Glomerular endothelial cell (primary cell): Measurements from ENCODE around the gene TAL1. TPM values are rescaled to one million over a fixed set of nuclear protein-coding genes. Genes with fewer than 3 reads are reported as not detected.

Experiments used
- DNase-seq: peaks from one replicate; pipeline ENCODE4 v3.0.0-alpha.2; 2011; ENCODE audit warnings: low read depth, low spot score; ENCODE audit errors: extremely low read depth
- total RNA-seq: library from RNA; depleted of rRNA; stranded (reverse); fragments of >200 nt; gene quantifications from 2 replicates; pipeline ENCODE4 v1.2.3, GENCODE V29; 2015

Gene TAL1
- total RNA-seq, 1 donor from 2014 or later = 23.2 TPM

DNA sequence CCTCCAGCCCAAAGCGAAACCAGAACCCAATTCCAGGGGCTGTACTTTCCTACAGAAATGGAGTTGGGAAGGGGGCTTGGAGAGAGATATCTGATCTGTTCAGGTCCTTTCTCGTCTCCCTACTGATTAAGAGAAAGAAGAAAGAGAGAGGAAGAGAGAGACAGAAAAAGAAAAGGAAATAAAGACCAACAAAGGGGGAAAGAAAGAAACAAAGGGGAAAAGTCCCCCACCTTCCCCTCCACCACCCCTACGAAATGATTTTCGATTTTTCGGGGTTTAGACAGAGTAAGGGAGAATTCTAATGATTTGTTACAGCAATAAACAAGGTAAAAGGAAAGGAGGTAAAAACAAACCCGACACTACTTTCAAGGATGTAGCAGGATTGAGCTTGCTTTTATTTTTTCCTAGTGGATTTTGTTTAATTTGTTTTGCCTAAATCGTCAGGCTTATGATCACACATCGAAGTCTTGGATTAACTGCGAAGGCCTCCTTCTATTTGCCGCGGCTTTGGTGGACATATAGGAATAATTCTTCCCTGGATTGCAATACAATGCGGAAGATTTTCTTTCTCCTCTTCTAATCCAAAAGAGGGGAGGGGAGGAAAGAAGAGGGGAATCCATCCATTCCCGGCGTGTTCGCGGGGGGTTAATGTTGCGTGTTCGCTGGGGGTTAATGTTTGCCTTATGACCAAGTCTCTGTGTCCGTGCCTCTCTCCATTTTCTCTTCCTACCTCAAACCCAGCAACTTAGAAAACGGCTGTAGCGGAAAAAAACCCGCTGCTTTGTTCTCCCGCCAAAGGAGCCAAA, 1.9 kb downstream of the TAL1 start:
- DNase-seq = no peak

- DNase-seq = no peak
Measured at GRCh38 chr1:47229031-47229885, 2.8 kb downstream of the TAL1 start.

- no peak for DNase-seq
Measured at GRCh38 chr1:47228644-47229030, 3.4 kb downstream of the TAL1 start.

DNA sequence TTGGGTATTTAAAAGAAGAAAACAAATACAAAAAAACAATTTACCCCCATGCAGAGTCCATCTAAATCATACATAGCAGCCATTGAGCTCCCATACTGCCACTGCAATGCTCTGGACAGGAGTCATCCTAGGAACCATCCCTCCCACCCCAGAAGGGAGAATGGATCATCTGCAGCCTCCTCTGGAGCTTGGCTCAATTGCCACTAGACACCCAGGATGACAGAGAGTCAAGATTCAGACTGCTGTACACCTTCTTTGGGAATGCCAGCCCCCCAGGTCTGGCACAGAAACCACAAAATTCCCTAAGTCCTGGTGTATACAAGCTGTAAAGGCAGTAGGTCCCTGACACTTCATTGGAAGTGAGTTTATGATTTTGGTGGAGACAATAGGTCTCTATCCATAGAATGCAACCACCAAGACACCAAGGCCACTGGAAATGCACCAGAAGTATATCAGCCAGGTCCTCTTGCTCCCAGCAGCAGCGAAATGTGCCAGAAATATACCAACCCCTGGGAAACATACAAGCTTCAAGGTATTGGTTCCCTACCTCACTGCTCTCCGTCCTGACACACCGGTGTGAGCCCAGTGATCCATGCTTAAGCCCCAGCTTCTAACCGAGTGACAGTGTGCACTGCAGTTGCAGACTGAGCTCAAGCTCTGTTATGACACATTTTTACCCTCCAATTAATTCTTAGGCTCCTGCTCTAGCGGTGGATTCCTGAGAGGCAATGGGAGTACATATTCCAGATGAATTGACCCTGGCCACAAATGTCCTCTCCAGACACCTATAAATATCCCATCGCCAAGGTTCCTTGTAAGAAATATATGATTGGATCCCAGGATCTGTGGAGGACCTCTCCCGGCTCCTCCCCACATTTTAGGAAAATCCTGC, 4.4 kb downstream of the TAL1 start:
- DNase-seq = no peak

- DNase-seq = no peak
Measured at GRCh38 chr1:47226839-47227215, 5.2 kb downstream of the TAL1 start.

DNA sequence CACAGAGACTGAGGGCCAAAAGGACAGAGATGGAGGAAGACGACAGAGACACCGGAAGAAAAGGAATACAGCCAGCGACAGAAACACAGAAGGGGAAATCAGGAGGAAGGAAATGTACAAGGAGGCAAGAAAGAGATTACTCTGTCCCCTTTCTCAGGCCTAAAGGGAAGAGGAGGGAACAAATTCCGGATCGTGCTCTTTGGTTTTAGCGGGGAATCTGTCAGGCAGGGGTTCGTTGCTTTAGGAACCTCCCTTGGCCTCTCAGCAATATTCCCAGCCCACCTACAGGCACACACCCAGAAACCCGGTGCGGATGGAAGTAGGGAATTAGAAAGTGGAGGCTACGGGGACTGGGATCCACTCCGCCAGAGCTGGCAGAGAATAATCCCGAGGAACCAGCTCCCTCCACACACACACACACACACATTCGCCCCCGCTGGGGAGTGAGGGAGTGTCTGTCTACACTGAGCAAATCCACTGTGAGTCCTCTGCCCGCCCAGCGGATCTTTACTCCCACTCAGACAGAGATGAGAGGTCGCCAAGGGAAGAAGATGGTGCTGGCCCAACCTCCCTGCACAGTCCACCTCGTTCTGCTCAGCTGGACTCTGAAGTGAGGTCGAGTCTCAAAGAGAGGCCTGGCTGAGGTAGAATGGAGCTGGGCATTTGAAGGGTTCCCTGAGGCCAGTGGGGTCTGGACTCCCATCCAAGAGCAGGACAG, 5.7 kb downstream of the TAL1 start:
- DNase-seq = no peak

- no peak for DNase-seq
Measured at GRCh38 chr1:47225430-47226100, 6.5 kb downstream of the TAL1 start.

DNA sequence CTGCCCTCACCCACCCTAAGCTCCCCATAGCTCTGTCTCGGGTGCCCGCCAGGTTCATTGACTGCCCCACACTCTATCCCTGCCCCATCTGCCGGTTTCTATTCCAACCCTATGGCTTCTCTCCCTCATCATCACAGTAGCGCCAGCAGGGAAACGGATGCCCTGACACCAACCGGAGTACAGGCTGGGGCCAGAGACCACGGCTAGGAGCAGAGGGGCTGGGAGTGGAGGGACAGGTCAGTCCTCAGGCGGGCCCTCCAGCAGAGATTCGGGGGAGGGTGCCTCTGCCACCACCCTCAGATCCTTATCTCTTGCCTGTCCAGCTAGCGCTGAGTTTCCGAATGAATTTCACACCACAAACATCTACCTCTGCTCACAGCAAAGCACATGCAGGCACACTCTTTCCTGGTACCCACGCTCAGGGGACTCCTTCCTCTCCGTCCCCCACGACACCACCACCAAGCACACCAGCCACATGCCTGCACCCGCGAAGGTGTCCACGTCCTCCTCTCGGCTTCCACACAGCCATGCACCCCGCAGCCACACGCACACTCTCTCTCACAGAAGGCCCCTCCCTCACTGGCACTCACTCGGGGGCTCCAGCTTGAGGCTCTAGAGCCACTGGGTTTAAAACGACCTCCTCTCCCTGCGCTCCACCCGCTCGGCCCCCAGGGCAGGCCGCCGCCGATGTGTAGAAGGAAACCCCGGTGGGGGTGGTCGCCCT, 7.2 kb downstream of the TAL1 start:
- no peak for DNase-seq

GRCh38 chr1:47223921-47224675, 7.9 kb downstream of the TAL1 start:
- no peak for DNase-seq

DNA sequence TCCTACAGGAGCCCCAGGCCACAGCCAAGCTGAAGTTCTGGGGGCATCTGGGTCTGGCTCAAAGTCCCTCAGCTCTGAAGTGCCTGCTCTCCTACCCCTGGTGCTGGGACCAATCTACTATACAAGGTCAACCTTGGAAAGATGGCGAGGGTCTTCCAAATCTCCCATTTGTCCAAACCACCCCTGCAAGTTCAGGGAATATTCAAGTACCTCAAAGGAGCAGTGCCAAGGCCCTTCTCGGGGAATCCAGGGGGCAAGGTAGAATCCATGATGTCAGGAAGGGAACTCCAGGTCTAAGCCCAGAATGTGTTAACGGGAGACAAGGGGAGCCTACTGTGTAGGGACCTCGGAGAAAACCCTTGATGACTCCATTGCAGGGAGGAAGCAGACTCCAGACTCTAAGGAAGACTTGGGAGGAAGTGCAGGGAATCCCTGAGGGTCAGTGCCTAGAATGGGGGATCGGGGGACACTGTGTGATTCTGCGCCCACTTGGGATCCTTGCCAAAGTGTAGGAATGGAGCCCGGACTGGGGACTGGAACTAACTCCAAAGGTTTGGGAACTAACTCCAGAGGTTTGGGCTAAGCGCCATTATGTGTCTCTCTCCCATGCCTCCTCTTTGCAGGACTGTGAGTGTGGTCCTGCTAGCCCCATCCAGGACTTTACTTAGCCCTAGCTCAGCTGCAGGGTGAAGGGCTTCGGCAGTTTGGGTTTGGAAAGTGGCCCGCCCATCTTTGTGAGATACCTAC, 8.7 kb downstream of the TAL1 start:
- no peak for DNase-seq

DNA sequence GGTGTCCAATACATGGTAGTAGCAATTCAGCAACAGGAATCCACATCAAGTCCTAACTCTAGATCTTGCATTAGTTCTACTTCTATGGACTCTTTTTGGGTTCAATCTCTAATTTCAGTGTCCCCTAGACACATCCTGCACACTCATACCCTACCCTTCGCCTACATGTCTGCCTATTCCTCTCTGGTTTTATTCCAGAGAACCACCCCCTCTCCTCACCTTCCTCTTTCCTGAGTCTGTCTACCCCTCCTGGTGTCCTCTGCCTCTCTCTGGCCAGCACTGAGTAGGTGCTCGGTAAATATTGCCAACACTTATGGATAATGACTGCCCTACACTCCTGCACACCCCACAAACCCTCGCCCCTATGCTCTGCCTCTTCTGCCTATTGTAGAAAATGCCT, 9.5 kb downstream of the TAL1 start:
- no peak for DNase-seq

DNA sequence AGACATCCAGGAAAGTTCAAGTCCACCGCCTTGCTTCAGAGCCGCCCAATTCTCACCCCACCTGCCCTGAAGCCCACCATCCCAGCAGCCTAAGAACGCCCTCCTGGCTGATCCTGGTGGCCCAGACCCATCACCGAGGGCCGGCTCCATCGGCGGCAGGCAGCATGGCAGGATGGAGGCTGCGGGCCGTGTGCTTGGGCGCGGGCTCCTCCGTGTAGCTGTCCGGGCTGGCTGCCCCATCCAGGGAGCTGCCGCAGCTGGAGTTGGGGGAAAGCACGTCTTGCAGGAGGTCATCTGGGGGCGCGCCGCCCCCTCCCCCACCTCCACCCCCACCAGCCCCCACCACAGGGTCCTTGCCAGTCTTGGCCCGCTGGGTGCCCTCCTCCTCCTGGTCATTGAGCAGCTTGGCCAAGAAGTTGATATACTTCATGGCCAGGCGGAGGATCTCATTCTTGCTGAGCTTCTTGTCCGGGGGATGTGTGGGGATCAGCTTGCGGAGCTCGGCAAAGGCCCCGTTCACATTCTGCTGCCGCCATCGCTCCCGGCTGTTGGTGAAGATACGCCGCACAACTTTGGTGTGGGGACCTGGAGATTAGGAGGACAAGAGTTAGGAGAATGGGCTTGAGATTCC, 12.3 kb downstream of the TAL1 start:
- no peak for DNase-seq

- no peak for DNase-seq
Measured at GRCh38 chr1:47219001-47219400, 13.0 kb downstream of the TAL1 start.

- no peak for DNase-seq
Measured at GRCh38 chr1:47216278-47217059, 15.6 kb downstream of the TAL1 start.

- no peak for DNase-seq
Measured at GRCh38 chr1:47215713-47216112, 16.3 kb downstream of the TAL1 start.

- no peak for DNase-seq
Measured at GRCh38 chr1:47214549-47214948, 17.5 kb downstream of the TAL1 start.
